Osteoblast (primary cell): ENCODE results near the gene MAPK10. TPM values are rescaled to one million over a fixed set of nuclear protein-coding genes. Genes with fewer than 3 reads are reported as not detected.
A peak's percentile ranks its signal among the peaks of the same experiment; 100 is the strongest.

Experiments
- DNase-seq: peaks from one replicate; pipeline ENCODE4 v3.0.0; 2011; ENCODE audit warnings: low spot score, mixed read lengths; ENCODE audit not compliant: insufficient read length; ENCODE audit errors: missing footprints
- H2AFZ ChIP-seq: 2 replicates; pipeline ENCODE4 v1.6.0; 2011; ENCODE audit warnings: mild to moderate bottlenecking, low read length
- H3K27ac ChIP-seq: 2 replicates; pipeline ENCODE4 v1.5.1; 2011; ENCODE audit warnings: mild to moderate bottlenecking, low read depth, low read length, moderate library complexity
- H3K27me3 ChIP-seq: 2 replicates; pipeline ENCODE4 v1.6.0; 2012; ENCODE audit warnings: mild to moderate bottlenecking, control low read depth, inconsistent platforms, low read length, moderate library complexity; ENCODE audit not compliant: insufficient read depth
- H3K36me3 ChIP-seq: 2 replicates; pipeline ENCODE4 v1.5.1; 2011; ENCODE audit warnings: mild to moderate bottlenecking, low read length, control low read depth, moderate library complexity; ENCODE audit not compliant: insufficient read depth
- H3K4me1 ChIP-seq: 2 replicates; pipeline ENCODE4 v1.5.1; 2011; ENCODE audit warnings: mild to moderate bottlenecking, low read length, control low read depth, moderate library complexity; ENCODE audit not compliant: insufficient read depth
- H3K4me2 ChIP-seq: 2 replicates; pipeline ENCODE4 v1.6.0; 2011; ENCODE audit warnings: mild to moderate bottlenecking, low read length; ENCODE audit not compliant: insufficient read depth
- H3K4me3 ChIP-seq: fragments of 200-600 bp; sonication (generic); 3 replicates; pipeline ENCODE4 v1.5.1; 2012; ENCODE audit warnings: mild to moderate bottlenecking, low read length, inconsistent platforms; ENCODE audit not compliant: insufficient read depth
- H3K79me2 ChIP-seq: 2 replicates; pipeline ENCODE4 v1.6.0; 2012; ENCODE audit warnings: mild to moderate bottlenecking, low read length, control low read depth, inconsistent platforms; ENCODE audit not compliant: insufficient read depth
- H3K9me3 ChIP-seq: 2 replicates; pipeline ENCODE4 v1.5.1; 2011; ENCODE audit warnings: low read depth, low read length, control low read depth
- H4K20me1 ChIP-seq: 2 replicates; pipeline ENCODE4 v1.6.0; 2012; ENCODE audit warnings: mild to moderate bottlenecking, low read length, control low read depth; ENCODE audit not compliant: insufficient read depth
- CTCF ChIP-seq: IDR thresholded peaks from 2 replicates; pipeline ENCODE4 v1.5.1; 2011; ENCODE audit warnings: mild to moderate bottlenecking, low read depth, low read length, moderate library complexity; ENCODE audit errors: extremely low read depth
- total RNA-seq: library from RNA; depleted of rRNA; stranded (reverse); fragments of >200 nt; gene quantifications from 2 replicates; pipeline ENCODE4 v1.2.3, GENCODE V29; 2012

MAPK10 gene
- total RNA-seq, 1 donor, result 13.0 TPM

- no peak for DNase-seq
- Histone ChIP-seq H4K20me1 (no peaks in the 10 kb centered on the region), H3K9me3 (no peaks in the 10 kb centered on the region)
Observed at GRCh38 chr4:86151196-86151595, 208.7 kb downstream of the MAPK10 start.

GRCh38 chr4:86141161-86141560, 218.7 kb downstream of the MAPK10 start:
- DNase-seq, result no peak
- Histone ChIP-seq H3K9me3 (no peaks in the 10 kb centered on the region), H3K36me3 (no peaks in the 10 kb centered on the region), H4K20me1 (no peaks in the 10 kb centered on the region), H3K27me3 (no peaks in the 10 kb centered on the region), H3K79me2 (no peaks in the 10 kb centered on the region), H3K27ac (no peak overlapping the region), H3K4me1 (no peaks in the 10 kb centered on the region), H2AFZ (no peak overlapping the region), H3K4me3 (no peak overlapping the region), H3K4me2 (no peak overlapping the region)
- TF ChIP-seq CTCF, result no peak

More at GRCh38 chr4:86151196-86151595, 208.7 kb downstream of the MAPK10 start:
- TF ChIP-seq CTCF, result no peak
- H3K79me2 ChIP-seq, result no peaks in the 10 kb centered on the region
- H3K27ac ChIP-seq, result no peak overlapping the region
- no peak overlapping the region for H2AFZ ChIP-seq
- no peak overlapping the region for H3K4me3 ChIP-seq
- no peaks in the 10 kb centered on the region for H3K36me3 ChIP-seq
- H3K4me2 ChIP-seq, result no peak overlapping the region
- H3K4me1 ChIP-seq, result no peaks in the 10 kb centered on the region
- H3K27me3 ChIP-seq, result no peaks in the 10 kb centered on the region

GRCh38 chr4:86132468-86132867, 227.4 kb downstream of the MAPK10 start:
- Histone ChIP-seq H2AFZ (no peak overlapping the region), H3K79me2 (no peaks in the 10 kb centered on the region), H3K4me2 (no peak overlapping the region), H3K27me3 (no peaks in the 10 kb centered on the region), H3K27ac (no peak overlapping the region), H3K4me3 (no peak overlapping the region), H3K4me1 (peaks cover 3% of the 10 kb centered on the region), H4K20me1 (no peaks in the 10 kb centered on the region), H3K36me3 (no peaks in the 10 kb centered on the region), H3K9me3 (no peaks in the 10 kb centered on the region)
- no peak for DNase-seq
- TF ChIP-seq CTCF, result no peak

- no peak overlapping the region for H3K27ac ChIP-seq
- no peaks in the 10 kb centered on the region for H3K27me3 ChIP-seq
- H3K9me3 ChIP-seq, result no peaks in the 10 kb centered on the region
- no peaks in the 10 kb centered on the region for H3K79me2 ChIP-seq
- no peaks in the 10 kb centered on the region for H4K20me1 ChIP-seq
- H2AFZ ChIP-seq, result no peak overlapping the region
- peaks cover 3% of the 10 kb centered on the region for H3K4me1 ChIP-seq
- no peak for DNase-seq
- no peak overlapping the region for H3K4me3 ChIP-seq
- TF ChIP-seq CTCF, result no peak
- H3K4me2 ChIP-seq, result peak overlapping the region; percentile 39
- no peaks in the 10 kb centered on the region for H3K36me3 ChIP-seq
Observed at GRCh38 chr4:86131456-86131855, 228.4 kb downstream of the MAPK10 start.
